Panc1 (cell line): ENCODE measurements around the gene PPP1R9A.

Experiments
- POLR2AphosphoS5 ChIP-seq: IDR thresholded peaks from 2 replicates; pipeline ENCODE4 v1.6.1; 2012; ENCODE audit warnings: mild to moderate bottlenecking, low read depth, low read length, moderate library complexity
- TCF7L2 ChIP-seq: IDR thresholded peaks from 2 replicates; pipeline ENCODE4 v1.6.1; 2011; ENCODE audit warnings: mild to moderate bottlenecking, low read depth, low read length, inconsistent platforms
- TF ChIP-seq, protein P1 (sequence below): fragments of 450-650 bp; IDR thresholded peaks from 2 replicates; pipeline ENCODE4 v1.5.1; 2017; ENCODE audit warnings: mild to moderate bottlenecking

DNA sequence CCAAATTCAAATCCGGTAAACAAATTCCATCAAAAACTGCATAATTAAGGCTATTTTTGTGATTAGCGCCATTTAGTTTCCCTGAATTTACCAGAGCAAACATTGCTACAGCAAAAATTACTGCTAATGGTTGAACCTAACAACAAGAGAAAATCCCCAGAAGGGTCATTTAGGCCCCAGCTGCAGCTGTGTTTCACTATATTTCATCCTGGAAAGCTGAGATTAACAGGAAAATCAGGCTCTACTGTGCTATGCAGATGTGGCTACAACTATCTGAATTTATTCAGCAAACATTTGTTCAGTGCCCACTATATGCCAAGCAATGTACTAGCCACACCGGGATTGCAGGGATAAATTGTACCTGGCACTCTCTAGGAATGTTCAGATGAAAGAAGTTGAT is 312.9 kb downstream of the PPP1R9A start:
- TF ChIP-seq, protein P1, sequence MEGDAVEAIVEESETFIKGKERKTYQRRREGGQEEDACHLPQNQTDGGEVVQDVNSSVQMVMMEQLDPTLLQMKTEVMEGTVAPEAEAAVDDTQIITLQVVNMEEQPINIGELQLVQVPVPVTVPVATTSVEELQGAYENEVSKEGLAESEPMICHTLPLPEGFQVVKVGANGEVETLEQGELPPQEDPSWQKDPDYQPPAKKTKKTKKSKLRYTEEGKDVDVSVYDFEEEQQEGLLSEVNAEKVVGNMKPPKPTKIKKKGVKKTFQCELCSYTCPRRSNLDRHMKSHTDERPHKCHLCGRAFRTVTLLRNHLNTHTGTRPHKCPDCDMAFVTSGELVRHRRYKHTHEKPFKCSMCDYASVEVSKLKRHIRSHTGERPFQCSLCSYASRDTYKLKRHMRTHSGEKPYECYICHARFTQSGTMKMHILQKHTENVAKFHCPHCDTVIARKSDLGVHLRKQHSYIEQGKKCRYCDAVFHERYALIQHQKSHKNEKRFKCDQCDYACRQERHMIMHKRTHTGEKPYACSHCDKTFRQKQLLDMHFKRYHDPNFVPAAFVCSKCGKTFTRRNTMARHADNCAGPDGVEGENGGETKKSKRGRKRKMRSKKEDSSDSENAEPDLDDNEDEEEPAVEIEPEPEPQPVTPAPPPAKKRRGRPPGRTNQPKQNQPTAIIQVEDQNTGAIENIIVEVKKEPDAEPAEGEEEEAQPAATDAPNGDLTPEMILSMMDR = no peak
- TF ChIP-seq POLR2AphosphoS5 (no peak), TCF7L2 (no peak)
